HG02798 (cell line): ENCODE measurements around the gene WDR48.
A peak's percentile ranks its signal among the peaks of the same experiment; 100 is the strongest.

Experiments used
- ATAC-seq: cut with Tn5 transposase; IDR thresholded peaks from one replicate; pipeline ENCODE4 v1.9.1; 2021; ENCODE audit warnings: mild to moderate bottlenecking; ENCODE audit not compliant: unreplicated experiment, poor library complexity

The WDR48 gene

GRCh38 chr3:39115870-39116269, 64.1 kb downstream of the WDR48 start:
- ATAC-seq = no peak

GRCh38 chr3:39118079-39118478, 66.3 kb downstream of the WDR48 start:
- ATAC-seq = no peak

- ATAC-seq = no peak
These were observed 67.3 kb downstream of the WDR48 start for GRCh38 chr3:39118931-39119660.

- ATAC-seq = no peak
These were observed 69.8 kb downstream of the WDR48 start for GRCh38 chr3:39121621-39122020.

- peak; percentile 59 for ATAC-seq
These were observed 71.0 kb downstream of the WDR48 start for GRCh38 chr3:39122813-39123212.

GRCh38 chr3:39124876-39125840, 73.3 kb downstream of the WDR48 start:
- ATAC-seq = no peak

GRCh38 chr3:39125841-39126500, 74.2 kb downstream of the WDR48 start:
- ATAC-seq = no peak

GRCh38 chr3:39126532-39127071, 74.8 kb downstream of the WDR48 start:
- no peak for ATAC-seq

GRCh38 chr3:39127269-39127907, 75.6 kb downstream of the WDR48 start:
- ATAC-seq = no peak

GRCh38 chr3:39127908-39128304, 76.1 kb downstream of the WDR48 start:
- no peak for ATAC-seq

GRCh38 chr3:39128951-39129350, 77.1 kb downstream of the WDR48 start:
- ATAC-seq = no peak

- no peak for ATAC-seq
These were observed 78.2 kb downstream of the WDR48 start for GRCh38 chr3:39130026-39130425.

GRCh38 chr3:39130693-39131265, 79.0 kb downstream of the WDR48 start:
- no peak for ATAC-seq

- ATAC-seq = no peak
These were observed 80.6 kb downstream of the WDR48 start for GRCh38 chr3:39132096-39133092.

- ATAC-seq = no peak
These were observed 81.3 kb downstream of the WDR48 start for GRCh38 chr3:39133093-39133490.

GRCh38 chr3:39133822-39134221, 82.0 kb downstream of the WDR48 start:
- no peak for ATAC-seq

- no peak for ATAC-seq
These were observed 82.5 kb downstream of the WDR48 start for GRCh38 chr3:39134305-39134704.

- no peak for ATAC-seq
These were observed 83.5 kb downstream of the WDR48 start for GRCh38 chr3:39135170-39135805.
